GM12878 (cell line): ENCODE data around the gene ULK1. TPM values are rescaled to one million over a fixed set of nuclear protein-coding genes. Genes with fewer than 3 reads are reported as not detected.
"Not testable (repeated sequence)": the region's sequence is repeated elsewhere in the genome, so short reads cannot be mapped to it uniquely, and the experiment has no call there.

Experiments used
- ATAC-seq: fragments of 200-7000 bp; cut with Tn5 transposase; 3 replicates; pipeline ENCODE4 v1.9.1; 2020; ENCODE audit warnings: mild to moderate bottlenecking, moderate library complexity
- BruUV-seq: library from RNA; stranded (reverse); fragments of 400-500 nt; replicated peaks from 2 replicates; lab custom pipeline; 2021; lab: Mats Ljungman, UMichigan
- CTCF ChIA-PET: fragments of 300-600 bp; sonication (Branson Sonifier 250); formaldehyde crosslinking; extraction: SDS; loops from one replicate; lab custom pipeline; 2021; ENCODE audit warnings: inconsistent platforms; lab: Yijun Ruan, JAX
- POLR2A ChIA-PET: fragments of 350-600 bp; formaldehyde crosslinking; extraction: SDS; loops from one replicate; lab custom pipeline; 2021; ENCODE audit warnings: inconsistent platforms; lab: Charles Lee
- RAD21 ChIA-PET: fragments of 300-600 bp; sonication (Branson Sonifier 250); formaldehyde crosslinking; loops from one replicate; lab custom pipeline; 2023; ENCODE audit warnings: antibody characterized with exemption; ENCODE audit not compliant: unreplicated experiment; lab: Charles Lee
- SMC1A ChIA-PET: fragments of 300-600 bp; sonication (Branson Sonifier 250); formaldehyde crosslinking; loops from one replicate; lab custom pipeline; 2023; ENCODE audit not compliant: unreplicated experiment, uncharacterized antibody; lab: Charles Lee
- DNase-seq: peaks from one replicate; pipeline ENCODE4 v3.0.0-alpha.2; 2011; ENCODE audit warnings: low read depth, low spot score
- FAIRE-seq: peaks from 3 replicates; lab custom pipeline; 2011; peaks lifted over from hg19 to GRCh38; lab: Jason Lieb, UNC
- H2AFZ ChIP-seq: 2 replicates; pipeline ENCODE4 v1.6.0; 2011; ENCODE audit warnings: low read depth, low read length, control low read depth; ENCODE audit not compliant: control insufficient read depth
- H3K27ac ChIP-seq: 2 replicates; pipeline ENCODE4 v1.5.1; 2011; ENCODE audit warnings: control low read depth; ENCODE audit not compliant: control insufficient read depth, insufficient read depth
- H3K27me3 ChIP-seq, 2 experiments: replicated peaks in 1 of 2; 2 replicates each; pipeline versions ENCODE4 v1.6.0 to v1.6.1; 2011; ENCODE audit warnings: low read length in 1 of 2; ENCODE audit not compliant: control insufficient read depth in 2 of 2, insufficient read depth in 2 of 2
- H3K36me3 ChIP-seq, 2 experiments: 2 replicates each; pipeline ENCODE4 v1.5.1; 2011; ENCODE audit warnings: low read length in 1 of 2; ENCODE audit not compliant: control insufficient read depth in 2 of 2, insufficient read depth in 2 of 2
- H3K4me1 ChIP-seq: 2 replicates; pipeline ENCODE4 v1.6.1; 2011; ENCODE audit warnings: mild to moderate bottlenecking, low read length, moderate library complexity, mixed read lengths; ENCODE audit not compliant: control insufficient read depth, insufficient read depth
- H3K4me2 ChIP-seq: 2 replicates; pipeline ENCODE4 v1.6.0; 2011; ENCODE audit warnings: control low read depth; ENCODE audit not compliant: control insufficient read depth, insufficient read depth
- H3K4me3 ChIP-seq: fragments of 200-600 bp; sonication (generic); 2 replicates; pipeline ENCODE4 v1.5.1; 2016
- H3K79me2 ChIP-seq: 2 replicates; pipeline ENCODE4 v1.6.0; 2011; ENCODE audit warnings: low read length; ENCODE audit not compliant: control insufficient read depth, insufficient read depth
- H3K9ac ChIP-seq: 2 replicates; pipeline ENCODE4 v1.8.0; 2011; ENCODE audit warnings: low read length, control low read depth, mixed read lengths; ENCODE audit not compliant: control insufficient read depth, insufficient read depth
- H3K9me3 ChIP-seq: replicated peaks from 3 replicates; pipeline ENCODE4 v1.5.1; 2011; ENCODE audit warnings: mild to moderate bottlenecking, low read length; ENCODE audit not compliant: control insufficient read depth, insufficient read depth
- H4K20me1 ChIP-seq: 2 replicates; pipeline ENCODE4 v1.6.0; 2011; ENCODE audit not compliant: control insufficient read depth, insufficient read depth
- CHD4 ChIP-seq: fragments of 200-600 bp; sonication (generic); IDR thresholded peaks from 2 replicates; pipeline ENCODE4 v1.6.1; 2016; ENCODE audit warnings: mild to moderate bottlenecking
- HDAC2 ChIP-seq: fragments of 200-600 bp; sonication (generic); IDR thresholded peaks from 2 replicates; pipeline ENCODE4 v1.6.1; 2017
- RB1 ChIP-seq: fragments of 450-650 bp; formaldehyde crosslinking; IDR thresholded peaks from 2 replicates; pipeline ENCODE4 v1.6.1; 2017; ENCODE audit warnings: mild to moderate bottlenecking, borderline replicate concordance
- RUNX3 ChIP-seq: IDR thresholded peaks from 2 replicates; pipeline ENCODE4 v1.6.1; 2012; ENCODE audit warnings: low read length, inconsistent platforms
- SMAD1 ChIP-seq: fragments of 450-650 bp; IDR thresholded peaks from 2 replicates; pipeline ENCODE4 v1.6.1; 2018; ENCODE audit warnings: mild to moderate bottlenecking, low read depth; ENCODE audit not compliant: partially characterized antibody
- TAF1 ChIP-seq: IDR thresholded peaks from 2 replicates; pipeline ENCODE4 v1.6.1; 2011; ENCODE audit warnings: mild to moderate bottlenecking, low read depth, low read length, borderline replicate concordance
- WGBS: methylation state at CpG from one replicate; pipeline ENCODE4 v1.1.6; 2016; ENCODE audit warnings: low lambda C conversion rate; ENCODE audit not compliant: insufficient replicate concordance, insufficient coverage; ENCODE audit errors: missing lambda C conversion rate; 5-methylcytosine and 5-hydroxymethylcytosine counted together
- in situ Hi-C: fragments of 300-500 bp; cut with MboI; formaldehyde crosslinking; loops from 9 replicates; pipeline ENCODE4 v1.14.3; 2018; ENCODE audit warnings: mixed read lengths
- intact Hi-C: fragments of 100-400 bp; cut with micrococcal nuclease; formaldehyde crosslinking; loops from one replicate; pipeline ENCODE4 v1.14.2; 2022; ENCODE audit not compliant: unreplicated experiment
- polyA plus RNA-seq, 11 experiments: library from polyadenylated mRNA; depleted of rRNA in 4 of 11; unstranded in 6 of 11; stranded (reverse) in 5 of 11; fragments of >200 nt; fragmentation: Nextera tagmentation in 4 of 11; fragmentation: Illumina TruSeq in 1 of 11; extraction: Ambion mirVana in 4 of 11; extraction: Trizol in 1 of 11; gene quantifications; 1 replicate in 1 of 11; 2 replicates in 10 of 11; pipeline versions ENCODE4 v1.2.1 to v1.2.3, GENCODE V29; 2011 to 2016; ENCODE audit warnings: inconsistent platforms in 2 of 11, missing spikeins in 2 of 11, low read depth in 1 of 11
- total RNA-seq, 4 experiments: library from RNA; depleted of rRNA in 3 of 4; stranded (reverse); fragments of >200 nt in 3 of 4; fragmentation: Illumina TruSeq in 1 of 4; extraction: Trizol in 1 of 4; gene quantifications; 2 replicates each; pipeline versions ENCODE4 v1.2.1 to v1.2.3, GENCODE V29; 2013 to 2021
- TF ChIP-seq, protein P1 (sequence below): fragments of 450-650 bp; IDR thresholded peaks from 2 replicates; pipeline ENCODE4 v1.6.1; 2016; ENCODE audit warnings: mild to moderate bottlenecking, moderate library complexity, borderline replicate concordance

Gene ULK1
- total and polyA plus RNA-seq, 10 of the 15 experiments (the other 5 are each of a cell fraction or from before 2014, with no cell fraction given), result 0.13 to 14.1 (median 1.5) TPM

DNA sequence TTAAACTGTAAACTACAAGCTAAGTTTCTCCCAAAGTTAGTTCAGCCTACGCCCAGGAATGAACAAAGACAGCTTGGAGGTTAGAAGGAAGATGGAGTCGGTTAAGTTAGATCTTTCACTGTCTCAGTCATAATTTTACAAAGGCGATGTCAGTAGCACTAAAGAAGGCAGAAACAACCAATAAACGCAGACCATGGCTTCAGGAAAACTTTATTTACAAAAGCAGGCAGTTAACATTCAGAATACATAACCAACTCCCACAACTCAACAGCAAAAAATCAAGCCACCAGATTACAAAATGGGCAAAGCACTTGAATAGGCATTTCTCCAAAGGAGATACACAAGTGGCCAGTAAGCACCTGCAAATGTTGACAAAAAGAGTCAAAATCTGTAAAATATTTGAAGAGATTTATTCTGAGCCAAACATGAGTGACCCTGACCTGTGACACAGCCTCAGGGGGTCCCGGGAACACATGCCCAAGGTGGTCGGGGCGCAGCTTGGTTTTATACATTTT lies 8.8 kb upstream of the ULK1 start:
- POLR2A ChIA-PET, result no interaction called here
- no peaks in the 10 kb centered on the region; a peak in 1 of 4 replicates for H3K27me3 ChIP-seq
- BruUV-seq, result no TSS peak
- intact Hi-C loops, result no loop called here
- H3K4me3 ChIP-seq, result no peak overlapping the region
- H3K79me2 ChIP-seq, result no peaks in the 10 kb centered on the region
- no peaks in the 10 kb centered on the region; the same call in 2 of the 3 replicates for H3K9me3 ChIP-seq
- H2AFZ ChIP-seq, result no peak overlapping the region
- FAIRE-seq, result no peak
- no peaks in the 10 kb centered on the region for H3K36me3 ChIP-seq
- no peak for DNase-seq
- RAD21 ChIA-PET, result no interaction called here
- no peaks in the 10 kb centered on the region for H3K4me1 ChIP-seq
- H4K20me1 ChIP-seq, result no peaks in the 10 kb centered on the region
- ATAC-seq, result no peak
- SMC1A ChIA-PET, result no interaction called here
- no peak overlapping the region for H3K4me2 ChIP-seq
- in situ Hi-C loops, result no loop called here
- TF ChIP-seq, protein P1, sequence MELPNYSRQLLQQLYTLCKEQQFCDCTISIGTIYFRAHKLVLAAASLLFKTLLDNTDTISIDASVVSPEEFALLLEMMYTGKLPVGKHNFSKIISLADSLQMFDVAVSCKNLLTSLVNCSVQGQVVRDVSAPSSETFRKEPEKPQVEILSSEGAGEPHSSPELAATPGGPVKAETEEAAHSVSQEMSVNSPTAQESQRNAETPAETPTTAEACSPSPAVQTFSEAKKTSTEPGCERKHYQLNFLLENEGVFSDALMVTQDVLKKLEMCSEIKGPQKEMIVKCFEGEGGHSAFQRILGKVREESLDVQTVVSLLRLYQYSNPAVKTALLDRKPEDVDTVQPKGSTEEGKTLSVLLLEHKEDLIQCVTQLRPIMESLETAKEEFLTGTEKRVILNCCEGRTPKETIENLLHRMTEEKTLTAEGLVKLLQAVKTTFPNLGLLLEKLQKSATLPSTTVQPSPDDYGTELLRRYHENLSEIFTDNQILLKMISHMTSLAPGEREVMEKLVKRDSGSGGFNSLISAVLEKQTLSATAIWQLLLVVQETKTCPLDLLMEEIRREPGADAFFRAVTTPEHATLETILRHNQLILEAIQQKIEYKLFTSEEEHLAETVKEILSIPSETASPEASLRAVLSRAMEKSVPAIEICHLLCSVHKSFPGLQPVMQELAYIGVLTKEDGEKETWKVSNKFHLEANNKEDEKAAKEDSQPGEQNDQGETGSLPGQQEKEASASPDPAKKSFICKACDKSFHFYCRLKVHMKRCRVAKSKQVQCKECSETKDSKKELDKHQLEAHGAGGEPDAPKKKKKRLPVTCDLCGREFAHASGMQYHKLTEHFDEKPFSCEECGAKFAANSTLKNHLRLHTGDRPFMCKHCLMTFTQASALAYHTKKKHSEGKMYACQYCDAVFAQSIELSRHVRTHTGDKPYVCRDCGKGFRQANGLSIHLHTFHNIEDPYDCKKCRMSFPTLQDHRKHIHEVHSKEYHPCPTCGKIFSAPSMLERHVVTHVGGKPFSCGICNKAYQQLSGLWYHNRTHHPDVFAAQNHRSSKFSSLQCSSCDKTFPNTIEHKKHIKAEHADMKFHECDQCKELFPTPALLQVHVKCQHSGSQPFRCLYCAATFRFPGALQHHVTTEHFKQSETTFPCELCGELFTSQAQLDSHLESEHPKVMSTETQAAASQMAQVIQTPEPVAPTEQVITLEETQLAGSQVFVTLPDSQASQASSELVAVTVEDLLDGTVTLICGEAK, result no peak
- TF ChIP-seq RUNX3, result no peak
- no peak for TF ChIP-seq SMAD1
- no peak for TF ChIP-seq TAF1
- no peak for TF ChIP-seq HDAC2
- TF ChIP-seq CHD4, result no peak
- TF ChIP-seq RB1, result no peak
- H3K9ac ChIP-seq, result no peak overlapping the region
- CTCF ChIA-PET, result no interaction called here
- no peak overlapping the region for H3K27ac ChIP-seq
- WGBS, result 48% methylated on average over 7 of the region's 7 CpGs

DNA sequence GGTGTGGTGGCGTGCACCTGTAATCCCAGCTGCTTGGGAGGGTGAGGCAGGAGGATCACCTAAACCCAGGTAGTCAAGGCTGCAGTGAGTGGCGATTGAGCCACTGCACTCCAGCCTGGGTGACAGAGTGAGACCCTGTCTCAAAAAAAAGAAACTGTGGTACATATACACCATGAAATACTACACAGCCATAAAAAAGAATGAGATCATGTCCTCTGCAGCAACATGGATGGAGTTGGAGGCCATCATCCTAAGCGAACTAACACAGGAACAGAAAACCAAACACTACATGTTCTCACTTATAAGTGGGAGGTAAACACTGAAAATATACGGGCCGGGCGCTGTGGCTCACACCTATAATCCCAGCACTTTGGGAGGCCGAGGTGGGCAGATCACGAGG lies 2.7 kb upstream of the ULK1 start:
- H2AFZ ChIP-seq, FAIRE-seq, CTCF ChIA-PET, SMC1A ChIA-PET, H3K79me2 ChIP-seq, DNase-seq, H3K27me3 ChIP-seq, H3K36me3 ChIP-seq, H3K27ac ChIP-seq, H3K4me3 ChIP-seq, H4K20me1 ChIP-seq, in situ Hi-C loops, H3K9ac ChIP-seq, POLR2A ChIA-PET, intact Hi-C loops, RAD21 ChIA-PET, BruUV-seq, H3K9me3 ChIP-seq, ATAC-seq, H3K4me2 ChIP-seq: not testable (repeated sequence)
- 71% methylated on average over 8 of the region's 8 CpGs for WGBS
- H3K4me1 ChIP-seq, result peaks cover 12% of the 10 kb centered on the region
